GM21381 (cell line): ENCODE measurements around the gene PRR5.
"Not testable (repeated sequence)": the region's sequence is repeated elsewhere in the genome, so short reads cannot be mapped to it uniquely, and the experiment has no call there.

Experiments
- ATAC-seq: cut with Tn5 transposase; IDR thresholded peaks from one replicate; pipeline ENCODE4 v1.9.1; 2021; ENCODE audit warnings: mild to moderate bottlenecking, moderate library complexity; ENCODE audit not compliant: unreplicated experiment

The PRR5 gene

GRCh38 chr22:44732661-44733060, 30.7 kb downstream of the PRR5 start:
- ATAC-seq, result no peak

GRCh38 chr22:44733426-44734106, 31.6 kb downstream of the PRR5 start:
- ATAC-seq, result no peak

GRCh38 chr22:44734278-44734677, 32.3 kb downstream of the PRR5 start:
- no peak for ATAC-seq

DNA sequence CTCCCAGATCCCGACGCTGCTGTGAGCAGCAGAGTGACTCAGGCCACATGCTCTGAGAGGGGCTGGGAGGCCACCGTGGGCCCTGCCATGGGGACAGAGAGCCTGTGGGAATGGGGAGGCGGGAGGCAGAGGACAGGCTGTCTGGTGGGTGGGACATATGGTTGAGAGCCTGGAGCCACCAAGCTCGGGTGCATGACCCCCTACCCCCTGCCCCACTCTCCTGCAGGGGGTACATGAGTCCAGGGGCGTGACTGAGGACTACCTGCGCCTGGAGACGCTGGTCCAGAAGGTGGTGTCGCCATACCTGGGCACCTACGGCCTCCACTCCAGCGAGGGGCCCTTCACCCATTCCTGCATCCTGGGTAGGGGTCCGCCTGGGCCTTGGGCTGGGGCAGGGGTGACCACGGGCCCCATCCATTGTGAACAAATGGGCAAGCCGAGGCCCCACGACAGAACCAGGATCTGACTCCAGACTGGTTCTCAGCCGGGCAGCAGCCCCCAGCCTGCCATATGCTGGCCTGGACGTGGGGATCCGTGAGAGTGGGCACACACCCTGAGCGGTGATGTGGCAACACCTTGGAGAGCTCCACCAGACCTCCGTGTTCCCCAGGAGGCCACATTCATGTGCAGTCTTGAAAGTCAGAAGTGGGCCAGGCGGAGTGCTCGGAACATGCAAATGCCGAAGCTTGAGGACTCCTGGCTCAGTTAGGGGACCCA, 33.0 kb downstream of the PRR5 start:
- no peak for ATAC-seq

DNA sequence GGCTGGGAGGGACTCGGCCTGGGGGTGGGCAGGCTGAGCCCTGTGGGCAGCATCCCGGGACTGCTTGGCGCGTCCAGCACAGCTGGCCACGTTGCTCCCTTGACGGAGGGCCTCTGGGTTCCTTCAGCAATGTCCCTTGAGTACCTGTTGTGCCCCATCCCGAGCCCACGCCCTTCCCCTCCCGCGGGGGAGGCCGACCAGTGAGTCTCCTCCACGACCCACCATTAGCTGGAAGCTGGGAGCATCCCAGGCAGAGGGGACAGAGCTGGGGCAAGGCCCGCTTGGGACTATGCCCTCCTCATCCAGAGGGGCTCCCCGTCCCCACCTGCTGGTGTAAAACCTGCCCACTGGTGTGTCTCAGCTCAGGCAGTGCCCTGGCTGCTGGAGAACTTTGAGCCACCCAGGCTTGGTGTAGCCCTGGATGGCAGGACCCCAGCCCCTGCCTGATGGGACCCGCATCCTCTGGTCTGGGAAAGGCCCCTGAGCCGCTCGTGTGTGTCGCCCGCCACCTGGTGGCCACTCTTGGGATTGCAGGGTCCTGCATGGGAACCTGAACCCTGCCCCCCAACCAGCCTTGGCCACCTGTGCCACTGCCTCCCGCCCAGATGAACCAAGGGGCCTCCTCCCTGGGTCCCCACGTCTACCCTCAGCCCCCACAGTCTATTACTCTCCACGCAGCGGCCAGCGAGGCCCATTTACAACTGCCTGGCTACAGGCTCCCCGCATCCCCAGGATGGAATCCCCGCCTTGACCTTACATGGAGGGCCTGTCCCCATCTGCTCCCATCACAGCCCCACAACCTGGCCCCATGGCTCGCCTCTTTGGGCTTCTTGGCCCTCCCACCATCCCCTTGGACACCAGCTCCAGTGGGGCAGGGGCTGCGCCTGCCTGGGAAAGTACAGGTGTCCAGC, 33.8 kb downstream of the PRR5 start:
- no peak for ATAC-seq

- ATAC-seq, result no peak
Observed at GRCh38 chr22:44736581-44737405, 34.8 kb downstream of the PRR5 start.

GRCh38 chr22:44737406-44738346, 35.7 kb downstream of the PRR5 start:
- ATAC-seq, result no peak

- no peak for ATAC-seq
Observed at GRCh38 chr22:44738347-44738715, 36.3 kb downstream of the PRR5 start.

GRCh38 chr22:44739024-44739423, 37.0 kb downstream of the PRR5 start:
- ATAC-seq, result no peak

- not testable (repeated sequence) for ATAC-seq
Observed at GRCh38 chr22:44739666-44740065, 37.7 kb downstream of the PRR5 start.

DNA sequence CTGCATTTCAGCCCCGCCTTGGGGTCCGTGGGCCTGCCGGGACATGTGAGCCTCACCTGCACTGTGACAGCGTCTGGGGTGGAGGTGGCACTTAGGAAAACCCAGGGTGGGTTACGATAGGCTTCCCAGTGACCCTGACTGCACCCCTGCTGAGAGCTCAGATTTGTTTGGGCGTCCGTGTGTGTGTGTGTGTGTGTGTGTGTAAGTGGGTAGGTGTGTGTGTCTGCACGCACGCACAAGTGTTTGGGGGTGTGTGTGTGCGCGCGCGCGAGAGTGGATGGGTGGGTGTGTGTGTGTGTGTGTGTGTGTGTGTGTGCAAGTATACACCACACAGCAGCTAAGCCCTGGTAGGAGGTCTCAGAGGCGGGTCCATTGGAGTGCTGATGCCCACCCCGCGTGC, 38.3 kb downstream of the PRR5 start:
- ATAC-seq, result no peak

DNA sequence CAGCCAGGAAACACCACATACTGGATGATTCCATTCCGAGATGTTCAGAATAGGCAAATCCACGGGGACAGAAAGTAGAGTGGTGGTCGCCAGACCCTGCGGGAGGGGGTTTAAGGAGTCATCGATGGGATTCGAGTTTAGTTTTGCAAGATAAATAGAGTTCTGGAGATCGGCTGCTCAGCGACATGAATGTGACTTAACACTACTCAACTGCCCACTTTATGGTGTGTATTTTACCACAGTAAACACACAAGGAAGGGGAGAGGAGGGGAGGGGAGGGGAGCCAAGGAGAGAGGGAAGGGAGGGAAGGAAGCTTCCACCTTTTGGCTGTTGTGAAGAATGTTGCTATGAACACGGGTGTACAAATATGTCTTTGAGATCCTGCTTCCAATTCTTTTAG, 39.9 kb downstream of the PRR5 start:
- ATAC-seq, result no peak

GRCh38 chr22:44743247-44743646, 41.2 kb downstream of the PRR5 start:
- no peak for ATAC-seq

DNA sequence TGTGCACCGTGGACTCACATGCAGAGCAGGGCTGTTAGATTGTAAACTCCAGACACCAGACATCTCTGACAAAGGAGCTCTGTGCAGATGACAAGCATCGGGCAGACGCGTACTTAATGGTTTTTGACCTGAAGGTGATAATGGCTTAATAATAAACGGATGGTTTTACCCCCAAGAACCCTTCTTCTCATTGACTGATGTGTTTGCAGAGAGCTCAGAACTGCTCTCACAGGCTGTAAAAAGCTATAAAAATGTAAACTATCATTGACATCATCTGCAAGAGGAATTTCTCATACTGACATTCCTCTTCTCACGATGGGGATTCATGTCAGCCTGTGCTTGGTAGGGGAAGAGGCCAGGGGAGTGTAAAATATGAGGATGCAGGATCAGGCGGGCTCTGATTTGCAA, 41.8 kb downstream of the PRR5 start:
- no peak for ATAC-seq

- ATAC-seq, result no peak
Observed at GRCh38 chr22:44745853-44746789, 44.1 kb downstream of the PRR5 start.

DNA sequence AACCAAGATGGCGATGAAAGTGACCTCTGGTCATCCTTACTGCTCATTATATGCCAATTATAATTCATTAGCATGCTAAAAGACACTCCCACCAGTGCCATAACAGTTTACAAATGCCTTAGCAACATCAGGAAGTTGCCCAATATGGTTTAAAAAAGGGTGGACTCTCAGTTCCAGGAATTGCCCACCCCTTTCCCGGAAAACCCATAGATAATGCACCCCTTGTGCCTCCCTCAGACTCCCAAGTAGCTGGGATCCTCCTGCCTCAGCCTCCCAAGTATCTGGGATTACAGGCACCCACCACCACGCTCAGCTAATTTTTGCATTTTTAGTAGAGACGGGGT, 45.8 kb downstream of the PRR5 start:
- ATAC-seq, result not testable (repeated sequence)

DNA sequence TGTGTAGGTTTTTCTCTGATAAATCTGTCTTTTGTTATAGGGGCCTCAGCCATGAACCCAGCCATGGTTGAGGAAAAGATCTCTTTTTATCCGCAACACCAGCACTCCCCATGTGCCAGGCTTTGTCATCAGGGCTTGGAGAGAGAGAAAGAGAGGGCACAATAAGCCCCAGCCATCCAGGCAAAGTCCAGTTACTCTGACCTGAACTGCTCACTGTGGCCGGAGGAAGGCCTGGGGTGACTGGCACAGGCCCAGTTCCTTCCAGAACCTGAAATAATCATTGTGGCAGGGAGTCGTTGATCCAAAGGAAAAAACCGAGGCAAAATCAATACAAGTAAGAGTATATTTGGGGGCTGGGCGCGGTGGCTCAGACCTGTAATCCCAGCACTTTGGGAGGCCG, 46.5 kb downstream of the PRR5 start:
- ATAC-seq, result no peak

GRCh38 chr22:44750481-44750880, 48.5 kb downstream of the PRR5 start:
- no peak for ATAC-seq
